Activated CD4-positive, alpha-beta memory T cell treated with anti-CD3 and anti-CD28 coated beads, Interleukin-2, amount 10 ng/mL, durations not matched to agents 7 days and 5 days (primary cell): Measurements from ENCODE around the gene DHRS3. TPM values are rescaled to one million over a fixed set of nuclear protein-coding genes. Genes with fewer than 3 reads are reported as not detected.
"Not testable (repeated sequence)": the region's sequence is repeated elsewhere in the genome, so short reads cannot be mapped to it uniquely, and the experiment has no call there.

Experiments
- CTCF ChIA-PET: fragments of 350-600 bp; sonication (Branson Sonifier 250); formaldehyde crosslinking; loops from one replicate; lab custom pipeline; 2021; ENCODE audit warnings: antibody characterized with exemption, inconsistent platforms; lab: Charles Lee
- POLR2A ChIA-PET: fragments of 350-600 bp; sonication (Branson Sonifier 250); formaldehyde crosslinking; loops from one replicate; lab custom pipeline; 2021; ENCODE audit warnings: antibody characterized with exemption; lab: Charles Lee
- DNase-seq: peaks from one replicate; pipeline ENCODE4 v3.0.0-alpha.2; 2020
- H3K27ac Mint-ChIP-seq: one replicate; pipeline ENCODE4 v1.8.0; 2021; ENCODE audit warnings: mild to moderate bottlenecking, mixed read lengths
- H3K27me3 Mint-ChIP-seq: one replicate; pipeline ENCODE4 v1.8.0; 2021; ENCODE audit warnings: mixed read lengths
- H3K36me3 Mint-ChIP-seq: one replicate; pipeline ENCODE4 v1.8.0; 2021; ENCODE audit warnings: low read depth, mixed read lengths
- H3K4me1 Mint-ChIP-seq: one replicate; pipeline ENCODE4 v1.8.0; 2021; ENCODE audit warnings: mixed read lengths
- H3K4me3 Mint-ChIP-seq: one replicate; pipeline ENCODE4 v1.8.0; 2021; ENCODE audit warnings: mild to moderate bottlenecking, mixed read lengths
- H3K9me3 Mint-ChIP-seq: one replicate; pipeline ENCODE4 v1.8.0; 2021; ENCODE audit warnings: mixed read lengths
- total RNA-seq, 2 experiments: library from RNA; stranded (reverse); gene quantifications; one replicate each; pipeline ENCODE4 v1.2.3, GENCODE V29; 2021

Gene DHRS3, protein sequence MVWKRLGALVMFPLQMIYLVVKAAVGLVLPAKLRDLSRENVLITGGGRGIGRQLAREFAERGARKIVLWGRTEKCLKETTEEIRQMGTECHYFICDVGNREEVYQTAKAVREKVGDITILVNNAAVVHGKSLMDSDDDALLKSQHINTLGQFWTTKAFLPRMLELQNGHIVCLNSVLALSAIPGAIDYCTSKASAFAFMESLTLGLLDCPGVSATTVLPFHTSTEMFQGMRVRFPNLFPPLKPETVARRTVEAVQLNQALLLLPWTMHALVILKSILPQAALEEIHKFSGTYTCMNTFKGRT
- 10 to 100 TPM; 30.1 to 32.5 TPM for total RNA-seq

DNA sequence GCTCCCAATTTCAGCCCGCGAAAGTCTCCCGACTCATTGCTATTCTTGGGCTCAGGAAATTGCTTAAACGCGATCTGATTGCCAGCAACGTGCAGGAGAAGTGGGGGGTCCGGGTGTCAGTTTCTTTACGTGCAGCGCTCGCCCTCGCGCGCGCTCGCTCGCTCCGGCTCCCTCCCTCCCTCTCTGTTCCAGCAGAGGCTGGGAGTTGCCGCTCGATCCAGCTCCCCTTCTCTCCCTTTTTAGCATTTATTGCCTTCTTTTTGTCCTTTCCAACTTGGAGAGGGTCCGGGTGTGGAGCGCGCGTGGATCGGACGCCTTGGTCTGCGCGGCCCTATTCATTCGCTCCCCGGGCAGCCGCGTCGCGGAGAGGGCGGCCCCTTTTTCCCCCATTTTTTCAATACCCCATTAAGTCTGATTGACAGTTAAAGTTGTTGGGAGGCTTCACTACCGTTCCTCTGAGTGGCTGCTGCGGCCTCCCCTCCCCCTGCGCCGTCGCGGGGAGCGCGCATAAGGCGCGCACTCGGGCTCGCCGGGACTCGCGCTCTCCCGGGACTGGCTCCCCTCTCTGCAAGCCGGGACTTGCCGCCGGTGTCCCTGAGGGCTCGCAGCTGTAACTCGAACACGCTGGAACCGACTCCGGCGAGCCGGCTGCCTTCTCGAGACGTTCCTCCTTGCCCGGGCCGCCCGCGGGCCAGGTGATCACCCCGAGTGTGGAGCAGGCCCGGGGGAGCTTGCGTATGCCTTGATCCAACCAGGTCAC lies at the start of gene DHRS3:
Gene DHRS3 (minus strand): TSS at position 310 of the 760 bp plus-strand sequence. CDS start 862 bp downstream, outside the sequence.
- peaks cover 7% of the 10 kb centered on the region for H3K36me3 Mint-ChIP-seq
- ChIA-PET POLR2A (interaction anchor here (0.6 to 5.8 kb wide), 31 partner anchors 13 to 710 kb away, joined by 3 to 53 read pairs (median 4); no protein-coding TSS in a partner anchor), CTCF (interaction anchor here (0.6 to 5.8 kb wide), 20 partner anchors 9 to 552 kb away, joined by 3 to 77 read pairs (median 8); no protein-coding TSS in a partner anchor)
- peak; percentile 72 for DNase-seq
- H3K27me3 Mint-ChIP-seq: peaks cover 15% of the 10 kb centered on the region
- H3K4me1 Mint-ChIP-seq: peaks cover 70% of the 10 kb centered on the region
- peak within 1 kb of the TSS; percentile 96 for H3K4me3 Mint-ChIP-seq
- H3K9me3 Mint-ChIP-seq: no peaks in the 10 kb centered on the region
- H3K27ac Mint-ChIP-seq: peak within 1 kb of the TSS; percentile 86

DNA sequence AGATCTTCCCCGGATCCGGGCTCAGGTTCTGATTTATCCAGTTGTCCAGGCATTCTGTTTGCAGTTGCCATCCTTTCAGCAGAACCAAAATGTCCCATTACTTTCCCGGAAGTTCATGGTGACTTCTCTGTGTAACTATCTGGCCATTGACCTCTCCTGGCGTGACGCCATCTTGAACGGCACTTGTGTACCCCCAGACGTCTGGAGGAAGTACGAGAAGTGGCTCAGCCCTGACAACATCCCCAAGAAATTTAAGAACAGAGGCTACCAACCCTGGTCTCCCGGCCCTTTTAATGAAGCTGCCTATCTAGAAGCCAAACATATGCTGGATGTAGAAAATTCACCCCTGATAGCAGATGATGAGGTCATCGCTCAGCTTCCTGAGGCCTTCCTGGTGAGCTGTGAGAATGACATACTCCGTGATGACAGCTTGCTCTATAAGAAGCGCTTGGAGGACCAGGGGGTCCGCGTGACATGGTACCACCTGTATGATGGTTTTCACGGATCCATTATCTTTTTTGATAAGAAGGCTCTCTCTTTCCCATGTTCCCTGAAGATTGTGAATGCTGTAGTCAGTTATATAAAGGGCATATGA lies 48.2 kb upstream of the DHRS3 start:
- H3K4me1 Mint-ChIP-seq: no peaks in the 10 kb centered on the region
- peaks cover 5% of the 10 kb centered on the region for H3K9me3 Mint-ChIP-seq
- DNase-seq: no peak
- H3K4me3 Mint-ChIP-seq: no peak overlapping the region
- H3K27me3 Mint-ChIP-seq: peaks cover 7% of the 10 kb centered on the region
- H3K27ac Mint-ChIP-seq: no peak overlapping the region
- no peaks in the 10 kb centered on the region for H3K36me3 Mint-ChIP-seq
- POLR2A ChIA-PET: no interaction called here
- CTCF ChIA-PET: no interaction called here

DNA sequence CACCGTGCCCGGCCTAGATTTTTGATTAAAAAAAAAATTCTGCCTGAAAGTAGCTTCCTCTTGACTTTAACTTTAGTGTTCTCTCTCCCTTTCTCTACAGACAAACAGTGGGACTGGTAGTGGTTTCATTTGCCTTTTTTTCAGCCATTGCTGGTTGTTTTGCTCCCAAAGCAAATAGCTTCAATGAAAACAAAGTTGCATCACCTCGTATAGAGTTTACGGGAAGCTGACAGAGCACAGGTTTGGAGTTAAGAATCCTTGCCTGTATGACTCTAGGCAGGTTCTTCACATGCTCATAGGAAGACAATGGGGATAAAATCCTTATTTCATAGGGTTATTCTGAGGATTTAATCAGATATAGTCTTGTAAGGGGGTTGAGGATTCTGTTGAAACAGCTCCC lies 47.5 kb upstream of the DHRS3 start:
- Mint-ChIP-seq H3K36me3 (no peaks in the 10 kb centered on the region), H3K27ac (no peak overlapping the region), H3K27me3 (no peaks in the 10 kb centered on the region), H3K4me3 (no peak overlapping the region), H3K4me1 (no peaks in the 10 kb centered on the region), H3K9me3 (peaks cover 5% of the 10 kb centered on the region)
- CTCF ChIA-PET: interaction anchor here (0.6 kb wide), 1 partner anchor 22 kb away, joined by 3 read pairs; no protein-coding TSS in a partner anchor
- no peak for DNase-seq
- POLR2A ChIA-PET: no interaction called here

DNA sequence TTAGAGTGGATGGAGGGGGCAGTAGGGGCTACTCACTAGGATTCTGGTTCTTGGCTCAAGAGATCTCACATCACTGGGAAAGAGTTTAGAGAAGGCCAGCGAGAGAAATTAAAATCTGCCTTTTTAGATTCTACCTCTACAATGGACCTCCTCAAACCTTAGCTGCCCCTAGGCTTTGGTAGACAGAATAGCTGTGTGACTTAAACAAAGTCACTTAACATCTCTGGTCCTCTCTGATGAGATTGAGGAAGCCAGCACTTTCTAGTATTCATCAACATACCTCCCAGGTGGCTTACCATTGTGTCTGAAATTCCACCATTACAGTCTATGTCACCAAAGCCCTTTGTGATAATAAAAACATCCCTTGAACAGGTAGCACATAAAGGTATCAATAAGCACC lies 44.5 kb upstream of the DHRS3 start:
- H3K36me3 Mint-ChIP-seq: no peaks in the 10 kb centered on the region
- no peak for DNase-seq
- peaks cover 8% of the 10 kb centered on the region for H3K4me1 Mint-ChIP-seq
- peaks cover 5% of the 10 kb centered on the region for H3K27me3 Mint-ChIP-seq
- no peak overlapping the region for H3K4me3 Mint-ChIP-seq
- H3K9me3 Mint-ChIP-seq: peaks cover 2% of the 10 kb centered on the region
- ChIA-PET POLR2A (no interaction called here), CTCF (no interaction called here)
- H3K27ac Mint-ChIP-seq: no peak overlapping the region

DNA sequence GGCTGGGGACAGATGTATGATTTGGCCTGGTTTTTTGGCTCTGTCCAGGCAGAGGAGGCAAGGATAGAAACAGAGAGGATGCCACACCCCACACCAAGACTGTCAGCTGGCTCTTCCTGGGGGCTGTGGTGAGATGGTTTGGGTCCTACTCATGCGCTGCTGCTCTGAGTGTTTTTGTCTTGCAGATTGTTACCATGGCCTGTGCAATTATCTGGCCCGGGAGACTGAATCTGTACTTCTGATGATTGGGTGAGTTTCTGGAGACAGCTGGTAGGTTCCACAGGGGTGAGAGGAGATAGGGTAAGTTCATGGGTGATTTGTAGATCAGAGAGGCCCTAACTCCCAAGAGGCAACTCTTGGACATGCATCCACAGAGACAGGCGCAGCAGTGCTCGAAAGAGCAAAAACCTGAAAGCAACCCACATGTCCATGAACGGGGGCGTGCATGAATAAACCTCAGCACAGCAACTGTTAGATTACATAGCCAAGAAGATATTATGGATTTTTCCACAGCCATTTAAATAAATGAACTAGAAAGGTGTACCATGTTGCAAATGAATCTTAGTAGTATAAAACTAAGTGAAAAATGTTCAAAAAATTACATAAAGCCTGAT lies 43.7 kb upstream of the DHRS3 start:
- CTCF ChIA-PET: no interaction called here
- no peaks in the 10 kb centered on the region for H3K36me3 Mint-ChIP-seq

DNA sequence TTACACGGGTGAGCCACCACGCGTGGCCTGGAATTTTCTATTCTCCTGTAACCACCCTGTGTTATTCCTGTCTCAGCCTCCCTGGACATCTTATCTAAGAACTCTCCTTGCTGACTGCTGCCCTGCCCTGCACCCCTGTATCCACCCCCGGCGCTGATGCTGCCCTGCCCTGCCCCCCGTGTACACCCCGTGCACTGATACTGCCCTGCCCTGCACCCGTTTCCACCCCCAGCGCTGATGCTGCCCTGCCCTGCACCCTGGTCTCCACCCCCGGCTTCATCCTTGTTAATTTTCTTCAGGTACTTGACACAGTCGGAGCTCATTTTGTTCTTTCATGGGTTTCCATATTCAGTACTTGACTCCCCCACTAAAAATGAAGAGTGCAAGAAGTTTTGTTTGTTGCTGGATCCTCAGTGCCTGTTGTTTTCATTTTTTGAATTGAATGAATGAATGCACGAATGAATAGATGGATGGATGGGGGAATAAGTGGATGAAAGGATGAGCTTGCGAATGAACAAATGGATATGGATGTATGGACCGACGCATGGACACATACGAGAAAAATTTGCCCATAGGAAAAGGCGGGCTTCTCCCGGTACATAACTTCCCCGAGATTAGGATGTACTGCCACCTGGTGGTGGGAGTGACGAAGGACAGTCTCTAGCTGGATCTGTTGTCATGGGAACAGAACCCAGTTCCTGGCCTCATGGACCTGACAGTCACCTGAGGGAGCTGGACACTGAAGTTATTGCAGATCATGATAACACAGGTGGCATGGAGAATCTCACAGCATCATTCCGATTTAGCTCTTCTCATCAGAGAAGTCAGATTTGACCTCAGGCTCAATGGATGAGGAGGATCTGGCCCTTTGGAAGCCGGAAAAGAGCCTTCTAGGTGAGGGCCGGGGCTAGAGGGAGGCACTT lies 40.8 kb upstream of the DHRS3 start:
- H3K9me3 Mint-ChIP-seq: no peaks in the 10 kb centered on the region
- no peak overlapping the region for H3K27ac Mint-ChIP-seq
- peak; percentile 72 for DNase-seq
- H3K36me3 Mint-ChIP-seq: no peaks in the 10 kb centered on the region
- peaks cover 11% of the 10 kb centered on the region for H3K4me1 Mint-ChIP-seq
- ChIA-PET POLR2A (interaction anchor here (1.3 kb wide), 1 partner anchor 40 kb away, joined by 3 read pairs; the partner anchor contains the start of gene DHRS3), CTCF (interaction anchor here (0.7 to 4.4 kb wide), 32 partner anchors 9 to 539 kb away, joined by 3 to 53 read pairs (median 5); partner anchors contain the start of genes AADACL4 and DHRS3)
- H3K4me3 Mint-ChIP-seq: peak overlapping the region; percentile 25
- H3K27me3 Mint-ChIP-seq: peaks cover 13% of the 10 kb centered on the region

More for the DNA sequence above, 43.7 kb upstream of the DHRS3 start:
- POLR2A ChIA-PET: no interaction called here
- H3K9me3 Mint-ChIP-seq: no peaks in the 10 kb centered on the region
- peaks cover 10% of the 10 kb centered on the region for H3K27me3 Mint-ChIP-seq
- H3K4me3 Mint-ChIP-seq: no peak overlapping the region
- DNase-seq: no peak
- H3K27ac Mint-ChIP-seq: no peak overlapping the region
- H3K4me1 Mint-ChIP-seq: peaks cover 11% of the 10 kb centered on the region

DNA sequence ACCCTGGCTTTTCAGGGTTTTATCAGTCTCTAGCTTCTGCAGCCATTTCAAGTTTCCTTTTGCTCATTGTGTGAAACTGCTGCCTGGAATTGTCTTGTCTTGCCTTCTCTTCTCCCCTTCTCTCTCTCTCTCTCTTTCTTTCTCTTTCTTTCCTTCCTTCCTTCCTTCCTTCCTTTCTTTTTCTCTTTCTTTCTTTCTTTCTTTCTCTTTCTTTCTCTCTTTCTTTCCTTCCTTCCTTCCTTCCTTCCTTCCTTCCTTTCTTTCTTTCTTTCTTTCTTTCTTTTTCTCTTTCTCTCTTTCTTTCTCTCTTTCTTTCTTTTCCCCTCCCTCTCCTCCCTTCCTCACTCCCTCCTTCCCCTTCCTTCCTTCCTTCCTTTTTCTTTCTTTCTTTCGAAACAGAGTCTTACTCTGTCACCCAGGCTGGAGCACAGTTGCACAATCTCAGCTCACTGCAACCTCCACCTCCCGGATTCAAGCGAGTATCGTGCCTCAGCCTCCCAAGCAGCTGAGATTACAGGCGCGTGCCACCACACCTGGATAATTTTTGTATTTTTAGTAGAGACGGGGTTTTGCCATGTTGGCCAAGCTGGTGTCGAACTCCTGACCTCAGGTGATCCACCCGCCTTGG lies 40.0 kb upstream of the DHRS3 start:
- peaks cover 11% of the 10 kb centered on the region for H3K4me1 Mint-ChIP-seq
- H3K4me3 Mint-ChIP-seq, DNase-seq, H3K27ac Mint-ChIP-seq, H3K36me3 Mint-ChIP-seq, H3K9me3 Mint-ChIP-seq: not testable (repeated sequence)
- POLR2A ChIA-PET: interaction anchor here (1.3 kb wide), 1 partner anchor 40 kb away, joined by 3 read pairs; the partner anchor contains the start of gene DHRS3
- peaks cover 13% of the 10 kb centered on the region for H3K27me3 Mint-ChIP-seq
- CTCF ChIA-PET: interaction anchor here (0.7 to 4.4 kb wide), 19 partner anchors 8 to 447 kb away, joined by 3 to 53 read pairs (median 8); partner anchors contain the start of genes AADACL4 and DHRS3

DNA sequence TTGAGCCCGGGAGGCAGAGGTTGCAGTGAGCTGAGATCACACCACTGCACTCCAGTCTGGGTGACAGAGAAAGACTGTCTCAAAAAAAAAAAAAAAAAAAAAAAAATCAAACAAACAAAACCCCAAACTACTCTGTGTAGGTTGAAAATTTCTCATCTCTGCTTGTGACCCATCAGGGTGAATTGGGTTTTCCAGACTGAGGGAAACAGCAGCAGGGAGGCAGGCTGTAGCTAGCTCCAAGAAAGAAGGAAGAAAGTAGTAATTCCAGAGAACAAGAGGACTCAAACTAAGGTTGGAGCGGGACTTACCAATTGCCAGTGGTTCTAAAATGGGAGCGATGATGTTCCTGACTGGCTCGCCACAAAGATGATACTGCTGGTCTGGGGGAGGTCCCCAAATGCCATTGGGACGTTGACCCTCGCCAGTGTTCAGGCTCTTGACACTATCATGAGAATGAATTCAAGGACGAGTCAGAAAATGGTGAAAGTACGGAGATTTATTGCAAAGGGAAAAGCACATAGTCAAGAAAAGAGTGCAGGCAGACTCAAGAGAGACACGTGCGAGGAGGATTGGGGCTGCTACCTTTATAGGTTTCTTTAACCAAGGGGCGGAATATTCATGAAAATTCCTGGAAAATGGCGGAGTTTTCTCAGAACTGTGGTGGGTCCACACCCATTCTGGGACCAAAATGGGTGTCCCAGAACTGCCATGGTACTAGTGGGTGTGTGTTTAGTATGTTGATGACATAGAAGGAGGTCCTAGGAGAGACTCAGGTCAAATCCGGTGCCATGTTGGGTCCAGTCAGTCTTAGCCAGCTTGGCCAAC lies 39.3 kb upstream of the DHRS3 start:
- H3K27ac Mint-ChIP-seq: no peak overlapping the region
- CTCF ChIA-PET: interaction anchor here (1.3 to 4.4 kb wide), 9 partner anchors 11 to 385 kb away, joined by 3 to 53 read pairs (median 4); partner anchors contain the start of genes AADACL4 and DHRS3
- no peaks in the 10 kb centered on the region for H3K36me3 Mint-ChIP-seq
- POLR2A ChIA-PET: no interaction called here
- H3K27me3 Mint-ChIP-seq: peaks cover 13% of the 10 kb centered on the region
- no peaks in the 10 kb centered on the region for H3K9me3 Mint-ChIP-seq
- DNase-seq: no peak
- H3K4me1 Mint-ChIP-seq: peaks cover 11% of the 10 kb centered on the region
- H3K4me3 Mint-ChIP-seq: no peak overlapping the region

DNA sequence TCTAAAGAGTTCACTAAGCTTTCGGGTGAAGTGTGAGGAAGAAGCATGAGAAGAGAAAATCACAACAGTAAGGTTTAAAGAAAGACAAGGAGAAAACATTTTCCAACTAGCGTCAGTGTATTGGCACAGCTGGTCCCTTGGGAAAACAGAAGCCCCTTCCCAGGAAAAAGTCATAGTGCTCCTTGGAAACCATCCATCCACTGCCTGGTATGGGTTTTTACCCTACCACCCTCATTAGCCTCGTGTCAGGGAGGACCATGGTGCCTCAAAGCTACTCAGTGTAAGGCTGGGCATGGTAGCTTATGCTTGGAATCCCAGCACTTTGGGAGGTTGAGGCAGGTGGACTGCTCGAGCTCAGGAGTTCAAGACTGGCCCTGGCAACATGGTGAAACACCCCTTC lies 38.6 kb upstream of the DHRS3 start:
- no peak for DNase-seq
- POLR2A ChIA-PET: no interaction called here
- Mint-ChIP-seq H3K4me1 (peaks cover 11% of the 10 kb centered on the region), H3K36me3 (no peaks in the 10 kb centered on the region), H3K27ac (no peak overlapping the region), H3K27me3 (peaks cover 16% of the 10 kb centered on the region), H3K9me3 (no peaks in the 10 kb centered on the region), H3K4me3 (no peak overlapping the region)
- CTCF ChIA-PET: interaction anchor here (1.3 to 4.4 kb wide), 8 partner anchors 11 to 384 kb away, joined by 3 to 53 read pairs (median 4); partner anchors contain the start of gene AADACL4

DNA sequence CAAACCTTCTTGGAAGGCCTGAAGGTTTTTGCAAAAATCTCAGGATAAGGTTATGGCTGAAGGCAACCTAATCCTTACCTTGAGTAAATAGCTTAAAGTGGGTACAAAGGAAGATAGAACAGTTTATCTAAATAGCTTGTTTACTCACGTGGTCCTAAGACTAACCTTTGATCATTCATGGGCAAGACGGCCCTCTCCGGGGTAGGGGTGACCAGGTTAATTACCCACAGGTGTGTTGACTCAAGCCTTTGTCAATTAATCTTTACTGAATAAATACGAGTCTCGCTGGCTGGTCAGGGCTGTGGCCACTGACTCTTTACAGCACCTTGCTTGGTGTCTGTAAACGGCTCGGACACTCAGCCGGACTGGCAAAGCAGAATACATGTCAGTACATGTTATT lies 36.6 kb upstream of the DHRS3 start:
- DNase-seq: no peak
- POLR2A ChIA-PET: no interaction called here
- no peak overlapping the region for H3K4me3 Mint-ChIP-seq
- H3K36me3 Mint-ChIP-seq: no peaks in the 10 kb centered on the region
- H3K4me1 Mint-ChIP-seq: peaks cover 11% of the 10 kb centered on the region
- no peak overlapping the region for H3K27ac Mint-ChIP-seq
- no peaks in the 10 kb centered on the region for H3K9me3 Mint-ChIP-seq
- H3K27me3 Mint-ChIP-seq: peaks cover 21% of the 10 kb centered on the region
- CTCF ChIA-PET: interaction anchor here (0.9 kb wide), 1 partner anchor 15 kb away, joined by 3 read pairs; no protein-coding TSS in a partner anchor
